Left forelimb (tissue), 1 donor: ENCODE results near the gene METTL27.
"Not testable (repeated sequence)": the region's sequence is repeated elsewhere in the genome, so short reads cannot be mapped to it uniquely, and the experiment has no call there.

Experiments used
- DNase-seq: peaks from one replicate; pipeline ENCODE4 v3.0.0-alpha.2; 2018; ENCODE audit warnings: low spot score

The METTL27 gene

DNA sequence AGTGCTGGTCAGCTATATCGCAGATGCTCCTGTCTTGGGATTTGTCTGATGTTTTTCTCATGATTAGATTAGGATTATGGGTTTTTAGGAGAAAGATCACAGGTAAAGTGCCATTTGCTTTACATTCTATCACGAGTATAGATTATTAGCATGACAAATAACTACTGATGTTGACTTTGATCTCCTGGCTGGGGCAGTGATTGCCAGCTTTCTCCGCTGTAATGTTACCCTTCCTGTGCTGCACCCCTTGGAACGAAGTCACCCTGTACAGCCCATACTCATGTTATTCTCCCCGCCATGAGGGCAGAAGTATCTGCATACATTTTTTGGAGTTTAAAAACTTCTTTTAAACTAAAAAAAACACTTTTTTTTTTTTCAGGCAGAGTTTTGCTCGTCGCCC is 22.3 kb downstream of the METTL27 start:
- no peak for DNase-seq

DNA sequence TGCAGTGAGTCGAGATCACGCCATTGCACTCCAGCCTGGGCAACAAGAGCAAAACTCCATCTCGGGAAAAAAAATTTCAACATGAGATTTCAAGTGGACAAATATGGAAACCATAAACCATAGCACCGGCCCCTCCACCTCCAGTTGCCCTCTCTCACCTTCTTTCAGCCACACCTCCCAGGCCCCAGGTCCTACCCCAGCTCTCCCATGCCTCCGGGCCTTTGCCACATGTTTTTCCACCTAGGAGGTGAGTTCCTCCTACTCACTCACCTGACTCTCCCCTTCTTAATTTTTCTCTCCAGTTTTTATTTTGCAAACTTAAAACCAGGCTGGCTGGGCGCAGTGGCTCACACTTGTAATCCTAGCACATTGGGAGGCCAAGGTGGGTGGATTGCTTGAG is 25.2 kb downstream of the METTL27 start:
- no peak for DNase-seq

DNA sequence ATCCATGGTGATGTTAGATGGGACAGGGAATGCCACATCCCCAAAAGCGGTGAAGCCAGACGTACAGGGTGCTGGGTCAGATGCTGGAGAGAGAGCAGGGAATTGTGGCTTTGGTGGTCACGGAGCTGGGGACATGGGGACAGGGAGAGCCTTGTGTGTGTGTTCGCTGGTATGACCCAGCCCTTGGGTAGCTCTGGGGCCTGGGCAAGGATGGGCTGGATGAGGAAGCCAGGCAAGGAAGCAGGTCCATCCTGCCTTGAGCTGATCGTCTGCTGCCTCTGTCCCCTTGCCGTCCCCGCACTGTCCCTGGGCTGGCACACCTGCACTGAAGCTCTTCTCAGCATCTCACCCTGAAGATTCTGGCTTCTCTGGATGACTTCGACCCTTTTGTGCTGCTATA is 26.9 kb downstream of the METTL27 start:
- DNase-seq: no peak

DNA sequence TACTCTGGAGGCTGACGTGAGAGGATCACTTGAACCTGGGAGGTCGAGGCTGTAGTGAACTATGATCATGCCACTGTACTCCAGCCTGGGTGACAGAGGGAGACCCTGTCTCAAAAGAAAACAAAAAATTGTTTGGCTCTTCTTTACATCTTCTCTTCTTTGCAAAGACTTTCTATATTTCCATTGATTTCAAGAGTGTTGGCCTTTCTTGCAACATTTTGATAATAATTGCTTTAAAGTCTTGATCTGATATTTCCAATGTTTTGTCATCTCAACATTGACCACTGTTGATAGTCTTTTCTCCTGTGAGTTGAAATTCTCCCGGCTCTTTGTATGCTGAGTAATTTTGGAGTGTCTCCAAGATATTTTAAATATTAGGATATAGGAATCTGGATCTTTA is 29.3 kb downstream of the METTL27 start:
- no peak for DNase-seq

DNA sequence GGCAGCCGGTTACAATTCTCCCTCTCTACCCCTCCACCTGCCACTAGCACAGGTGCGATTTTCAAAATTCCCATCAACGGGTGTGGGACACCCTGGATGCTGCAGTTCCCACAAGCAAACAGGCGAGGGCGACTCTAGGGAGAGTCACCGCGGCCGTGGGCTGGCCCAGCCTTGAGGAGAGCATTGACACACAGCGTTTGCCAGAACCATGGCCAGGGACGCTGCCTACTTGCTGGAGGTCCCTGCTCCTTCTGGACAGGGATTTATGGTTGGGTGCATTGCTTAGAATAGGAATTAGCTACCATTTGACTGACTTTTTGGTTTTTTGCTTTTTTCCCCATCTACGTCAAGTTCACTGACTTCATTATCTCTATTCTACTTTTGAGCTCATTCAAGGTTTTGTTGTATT is 30.6 kb downstream of the METTL27 start:
- DNase-seq: no peak

DNA sequence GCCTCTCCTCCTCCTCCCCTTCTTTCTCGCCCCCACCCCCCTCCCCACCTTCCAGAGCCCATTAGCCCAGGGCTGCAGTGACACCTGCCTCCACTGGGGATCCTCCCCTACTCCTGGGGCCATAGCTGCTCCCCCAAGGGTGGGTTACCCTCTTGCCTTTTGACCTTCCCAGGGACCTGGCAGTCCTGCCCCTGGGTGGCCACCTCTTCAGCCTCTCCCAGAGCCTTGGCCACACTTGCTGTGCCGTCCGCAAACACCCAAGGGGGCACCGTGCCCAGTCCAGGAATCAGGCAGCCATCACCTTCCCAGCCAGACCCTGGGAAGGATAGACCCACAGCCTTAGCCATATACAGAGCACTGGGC is 31.3 kb downstream of the METTL27 start:
- DNase-seq: no peak

DNA sequence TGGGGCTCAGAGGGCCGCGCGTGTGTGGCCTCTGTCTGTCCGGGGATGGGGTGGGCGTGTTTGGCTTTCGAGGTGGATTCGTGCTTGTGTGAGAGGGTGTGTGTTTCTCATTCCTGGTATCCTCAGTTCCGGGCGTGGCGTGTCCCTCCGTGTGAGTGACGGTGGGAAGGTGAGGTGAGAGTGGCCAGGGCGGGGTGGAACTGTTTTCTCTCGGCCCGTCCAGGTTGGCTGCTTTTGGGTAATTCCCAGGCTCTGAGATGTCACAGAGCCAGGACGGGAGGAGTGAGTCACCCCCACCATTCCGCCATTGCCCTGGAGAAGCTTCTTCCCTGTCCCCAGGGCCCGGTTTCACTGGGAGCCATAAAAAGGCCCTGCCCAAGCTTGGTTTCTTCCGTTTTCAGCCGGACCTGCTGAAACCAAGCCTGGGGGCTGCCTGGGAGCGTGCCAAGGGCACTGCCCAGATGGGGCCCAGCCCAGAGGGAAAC is 32.8 kb downstream of the METTL27 start:
- no peak for DNase-seq

DNA sequence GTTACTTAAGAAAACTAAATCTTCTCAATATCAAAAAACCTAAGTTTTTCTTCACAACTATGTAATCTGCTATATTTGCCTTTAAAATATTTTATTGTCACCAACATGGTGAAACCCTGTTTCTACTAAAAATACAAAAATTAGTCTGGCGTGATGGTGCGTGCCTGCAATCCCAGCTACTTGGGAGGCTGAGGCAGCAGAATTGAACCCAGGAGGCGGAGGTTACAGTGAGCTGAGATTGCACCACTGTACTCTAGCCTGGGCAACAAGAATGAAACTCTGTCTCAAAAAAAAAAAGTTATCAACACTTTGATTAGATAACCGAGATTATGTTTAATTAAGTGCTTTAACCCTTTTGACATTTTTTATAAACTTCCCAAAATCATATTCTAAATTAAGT is 39.9 kb downstream of the METTL27 start:
- DNase-seq: no peak

DNA sequence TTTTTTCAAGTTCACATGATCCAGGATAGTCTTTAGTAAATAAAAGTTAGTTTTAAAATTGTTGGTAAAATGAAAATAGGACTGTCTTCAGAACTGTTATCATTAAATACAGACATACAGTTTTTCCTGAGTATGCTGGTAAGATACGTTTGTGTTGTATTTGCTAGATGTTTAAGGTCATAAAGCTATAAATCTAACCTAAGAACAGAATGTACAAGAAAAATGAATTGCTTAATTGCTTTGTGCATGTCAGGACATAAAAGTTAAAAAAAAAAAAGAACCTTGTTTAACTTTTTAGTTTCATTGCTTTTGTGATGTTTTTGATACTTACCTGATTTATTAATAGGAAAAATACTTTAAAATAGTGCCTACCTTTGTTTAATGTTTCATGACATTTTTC is 40.7 kb downstream of the METTL27 start:
- no peak for DNase-seq

DNA sequence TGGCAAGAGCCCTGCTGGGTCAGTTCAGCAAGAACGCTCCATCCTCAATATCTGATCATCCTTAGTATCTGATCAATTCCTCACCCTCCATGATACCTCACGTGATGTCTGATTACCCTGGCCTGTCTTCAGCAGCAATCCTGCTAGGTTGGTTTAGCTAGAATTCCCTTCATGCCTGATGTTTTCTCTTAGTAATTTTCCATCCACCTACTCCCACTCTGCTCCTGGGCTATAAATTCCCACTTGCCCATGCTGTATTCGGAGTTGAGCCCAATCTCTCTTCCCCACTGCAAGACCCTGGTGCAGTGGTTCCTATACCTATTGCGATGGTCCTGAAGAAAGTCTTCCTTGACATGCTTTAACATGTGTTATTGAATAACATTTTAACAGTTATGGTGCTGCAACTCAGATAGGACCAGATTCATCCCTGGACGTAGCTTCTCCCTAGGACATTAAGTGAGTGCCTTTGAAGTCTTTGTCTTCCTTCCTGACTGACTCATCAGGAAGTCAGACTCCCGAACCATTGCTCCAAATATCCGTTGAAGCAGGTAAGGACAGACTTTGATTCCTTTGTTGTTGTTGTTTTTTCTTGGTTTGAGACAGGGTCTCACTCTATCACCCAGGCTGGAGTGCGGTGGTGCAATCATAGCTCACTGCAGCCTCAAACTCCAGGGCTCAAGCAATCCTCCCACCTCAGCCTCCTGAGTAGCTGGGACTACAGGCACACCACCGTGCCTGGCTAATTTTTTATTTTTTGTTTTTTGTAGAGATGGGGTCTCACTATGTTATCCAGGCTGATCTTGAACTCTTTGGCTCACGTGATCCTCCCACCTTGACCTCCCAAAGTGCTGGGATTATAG is 42.8 kb downstream of the METTL27 start:
- no peak for DNase-seq

DNA sequence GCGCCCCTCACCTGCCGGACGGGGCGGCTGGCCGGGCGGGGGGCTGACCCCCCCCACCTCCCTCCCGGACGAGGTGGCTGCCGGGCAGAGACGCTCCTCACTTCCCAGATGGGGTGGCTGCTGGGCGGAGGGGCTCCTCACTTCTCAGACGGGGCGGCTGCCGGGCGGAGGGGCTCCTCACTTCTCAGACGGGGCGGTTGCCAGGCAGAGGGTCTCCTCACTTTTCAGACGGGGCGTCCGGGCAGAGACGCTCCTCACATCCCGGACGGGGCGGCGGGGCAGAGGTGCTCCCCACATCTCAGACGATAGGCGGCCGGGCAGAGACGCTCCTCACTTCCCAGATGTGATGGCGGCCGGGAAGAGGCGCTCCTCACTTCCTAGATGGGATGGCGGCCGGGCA is 45.1 kb downstream of the METTL27 start:
- DNase-seq: not testable (repeated sequence)

DNA sequence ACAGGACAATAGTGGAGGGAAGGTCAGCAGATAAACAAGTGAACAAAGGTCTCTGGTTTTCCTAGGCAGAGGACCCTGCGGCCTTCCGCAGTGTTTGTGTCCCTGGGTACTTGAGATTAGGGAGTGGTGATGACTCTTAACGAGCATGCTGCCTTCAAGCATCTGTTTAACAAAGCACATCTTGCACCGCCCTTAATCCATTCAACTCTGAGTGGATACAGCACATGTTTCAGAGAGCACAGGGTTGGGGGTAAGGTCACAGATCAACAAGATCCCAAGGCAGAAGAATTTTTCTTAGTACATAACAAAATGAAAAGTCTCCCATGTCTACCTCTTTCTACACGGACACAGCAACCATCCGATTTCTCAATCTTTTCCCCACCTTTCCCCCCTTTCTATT is 45.7 kb downstream of the METTL27 start:
- DNase-seq: not testable (repeated sequence)

DNA sequence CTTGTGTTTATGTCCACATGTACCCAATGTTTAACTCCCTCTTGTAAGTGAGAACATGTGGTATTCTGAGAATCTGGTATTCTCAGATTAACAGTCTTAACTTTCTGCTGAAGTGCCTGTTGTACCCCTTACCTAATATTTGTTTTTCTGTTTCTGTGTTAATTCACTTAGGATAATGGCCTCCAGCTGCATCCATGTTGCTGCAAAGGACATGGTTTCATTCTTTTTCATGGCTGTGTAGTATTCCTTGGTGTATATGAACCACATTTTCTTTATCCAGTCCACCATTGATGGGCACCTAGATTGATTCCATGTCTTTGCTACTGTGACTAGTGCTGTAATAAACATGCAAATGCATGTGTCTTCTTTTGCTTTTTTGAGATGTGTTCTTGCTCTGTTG is 47.1 kb downstream of the METTL27 start:
- not testable (repeated sequence) for DNase-seq

DNA sequence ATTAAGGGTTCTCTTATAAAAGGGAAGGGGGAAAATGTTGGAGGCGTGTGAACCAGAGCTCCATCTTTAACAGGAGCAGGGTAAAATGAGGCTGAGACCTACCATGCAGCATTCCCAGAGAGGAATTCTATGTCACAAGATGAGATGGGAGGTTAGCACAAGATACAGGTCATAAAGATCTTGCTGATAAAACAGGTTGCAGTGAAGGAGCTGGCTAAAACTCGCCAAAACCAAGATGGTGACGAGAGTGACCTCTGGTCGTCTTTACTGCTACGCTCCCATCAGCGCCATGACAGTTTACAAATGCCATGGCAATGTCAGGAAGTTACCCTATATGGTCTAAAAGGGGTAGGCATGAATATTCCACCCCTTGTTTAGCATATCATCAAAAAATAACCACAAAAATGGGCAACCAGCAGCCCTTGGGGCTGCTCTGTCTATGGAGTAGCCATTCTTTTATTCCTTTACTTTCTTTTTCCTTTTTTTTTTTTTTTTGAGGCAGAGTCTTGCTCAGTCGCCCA is 51.1 kb downstream of the METTL27 start:
- not testable (repeated sequence) for DNase-seq

DNA sequence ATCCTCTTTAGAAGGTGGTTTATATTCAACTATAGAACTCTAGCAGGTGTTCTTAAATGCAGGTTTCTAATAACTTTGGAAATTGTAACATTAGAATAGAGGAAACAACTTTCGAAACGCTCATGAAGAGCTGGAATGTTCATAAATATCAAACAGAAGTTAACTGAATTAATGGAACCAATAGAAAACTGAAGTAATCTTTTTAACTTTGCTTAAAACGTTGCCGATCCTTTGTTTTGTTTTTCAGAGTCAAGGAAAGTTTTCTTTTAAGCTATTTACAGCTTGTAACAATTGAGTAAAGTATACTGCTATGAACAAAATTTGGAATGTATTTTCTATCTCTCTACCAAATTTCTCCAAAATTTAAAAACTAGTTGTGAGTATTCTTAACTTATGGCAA is 53.3 kb downstream of the METTL27 start:
- DNase-seq: no peak

DNA sequence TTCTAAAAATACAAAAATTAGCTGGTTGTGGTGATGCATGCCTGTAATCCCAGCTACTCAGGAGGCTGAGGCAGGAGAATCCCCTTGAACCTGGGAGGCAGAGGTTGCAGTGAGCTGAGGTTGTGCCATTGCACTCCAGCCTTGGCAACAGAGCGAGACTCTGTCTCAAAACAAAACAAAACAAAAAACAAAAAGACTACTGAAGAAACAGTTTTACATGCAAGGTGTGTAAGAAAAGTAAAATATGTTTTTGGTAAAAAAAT is 54.6 kb downstream of the METTL27 start:
- not testable (repeated sequence) for DNase-seq

DNA sequence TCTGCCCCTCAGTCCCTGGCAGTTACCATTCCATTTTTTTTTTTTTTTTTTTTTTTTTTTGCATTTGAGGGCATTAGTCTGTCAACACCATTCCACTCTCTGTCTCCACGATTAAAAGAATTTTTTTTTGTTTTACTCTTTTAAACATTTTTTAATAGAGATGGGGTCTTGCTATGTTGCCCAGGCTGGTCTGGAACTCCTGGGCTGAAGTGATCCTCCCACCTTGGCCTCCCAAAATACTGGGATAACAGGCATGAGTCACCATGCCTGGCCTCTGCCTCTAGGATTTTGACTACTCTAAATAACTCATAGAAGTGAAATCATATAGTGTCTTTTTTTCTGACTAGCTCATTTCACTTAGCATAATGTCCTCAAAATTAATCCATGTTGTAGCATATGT is 55.7 kb downstream of the METTL27 start:
- no peak for DNase-seq
